HG02870 (cell line): ENCODE data around the gene ACADM.
"Not testable (repeated sequence)": the region's sequence is repeated elsewhere in the genome, so short reads cannot be mapped to it uniquely, and the experiment has no call there.

Experiments
- ATAC-seq: cut with Tn5 transposase; IDR thresholded peaks from one replicate; pipeline ENCODE4 v1.9.1; 2021; ENCODE audit warnings: mild to moderate bottlenecking, moderate library complexity; ENCODE audit not compliant: unreplicated experiment

ACADM gene

GRCh38 chr1:75791022-75791421 is 66.5 kb downstream of the ACADM start:
- ATAC-seq = no peak

- ATAC-seq = no peak
Observed at GRCh38 chr1:75792091-75792490, 67.6 kb downstream of the ACADM start.

- no peak for ATAC-seq
Observed at GRCh38 chr1:75794382-75794781, 69.9 kb downstream of the ACADM start.

DNA sequence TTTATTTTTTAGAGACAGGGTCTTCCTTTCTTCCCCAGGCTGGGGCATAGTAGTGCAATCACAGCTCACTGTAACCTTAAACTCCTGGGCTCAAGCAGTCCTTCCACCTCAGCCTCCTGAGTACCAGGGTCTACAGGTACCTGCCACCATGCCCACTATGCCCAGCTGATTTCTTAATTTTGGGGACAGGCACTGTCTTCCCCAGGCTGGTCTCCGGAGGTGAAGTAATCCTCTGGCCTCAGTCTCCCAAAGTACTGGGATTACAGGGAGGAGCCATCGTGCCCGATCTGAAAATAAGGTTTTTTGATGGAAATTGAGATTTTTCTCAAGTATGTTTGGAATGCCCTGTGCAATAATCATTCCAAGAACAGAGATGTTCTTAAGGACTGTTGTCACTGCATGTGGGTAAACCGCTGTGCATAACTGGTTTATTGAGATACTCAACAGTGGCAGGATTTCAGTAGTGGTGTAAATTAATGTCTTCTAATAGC is 71.2 kb downstream of the ACADM start:
- no peak for ATAC-seq

- no peak for ATAC-seq
Observed at GRCh38 chr1:75796376-75797272, 72.1 kb downstream of the ACADM start, which contains the start of gene MSH4. Gene MSH4 (plus strand): TSS chr1:75796882. CDS start chr1:75796986, 104 bp downstream.

GRCh38 chr1:75797273-75797588 is 72.7 kb downstream of the ACADM start:
- ATAC-seq = no peak

DNA sequence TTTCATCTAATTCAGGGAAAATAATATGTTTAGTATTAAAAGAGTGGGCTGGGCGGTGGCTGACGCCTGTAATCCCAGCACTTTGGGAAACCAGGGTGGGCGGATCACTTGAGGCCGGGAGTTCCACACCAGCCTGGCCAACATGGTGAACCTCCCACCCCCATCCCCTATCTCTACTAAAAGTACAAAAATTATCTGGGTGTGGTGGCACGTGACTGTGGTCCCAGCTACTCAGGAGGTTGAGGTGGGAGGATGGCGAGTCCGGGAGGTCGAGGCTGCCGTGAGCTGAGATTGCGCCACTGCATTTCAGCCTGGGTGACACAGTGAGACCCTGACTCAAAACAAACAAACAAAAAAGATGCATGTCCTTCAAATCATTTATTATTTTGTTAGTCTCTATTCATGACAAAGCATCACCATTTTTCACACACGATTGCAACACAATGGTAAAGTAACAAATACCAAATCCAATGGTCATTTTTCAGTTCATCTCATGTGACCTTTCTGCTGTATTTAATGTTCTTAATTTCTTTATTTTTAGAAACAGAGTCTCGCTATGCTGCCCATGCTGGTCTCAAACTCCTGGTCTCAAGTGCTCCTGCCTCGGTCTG is 73.2 kb downstream of the ACADM start:
- no peak for ATAC-seq

- not testable (repeated sequence) for ATAC-seq
Observed at GRCh38 chr1:75801480-75801879, 77.0 kb downstream of the ACADM start.

GRCh38 chr1:75808921-75809320 is 84.4 kb downstream of the ACADM start:
- no peak for ATAC-seq

- ATAC-seq = not testable (repeated sequence)
Observed at GRCh38 chr1:75810113-75810512, 85.6 kb downstream of the ACADM start.

DNA sequence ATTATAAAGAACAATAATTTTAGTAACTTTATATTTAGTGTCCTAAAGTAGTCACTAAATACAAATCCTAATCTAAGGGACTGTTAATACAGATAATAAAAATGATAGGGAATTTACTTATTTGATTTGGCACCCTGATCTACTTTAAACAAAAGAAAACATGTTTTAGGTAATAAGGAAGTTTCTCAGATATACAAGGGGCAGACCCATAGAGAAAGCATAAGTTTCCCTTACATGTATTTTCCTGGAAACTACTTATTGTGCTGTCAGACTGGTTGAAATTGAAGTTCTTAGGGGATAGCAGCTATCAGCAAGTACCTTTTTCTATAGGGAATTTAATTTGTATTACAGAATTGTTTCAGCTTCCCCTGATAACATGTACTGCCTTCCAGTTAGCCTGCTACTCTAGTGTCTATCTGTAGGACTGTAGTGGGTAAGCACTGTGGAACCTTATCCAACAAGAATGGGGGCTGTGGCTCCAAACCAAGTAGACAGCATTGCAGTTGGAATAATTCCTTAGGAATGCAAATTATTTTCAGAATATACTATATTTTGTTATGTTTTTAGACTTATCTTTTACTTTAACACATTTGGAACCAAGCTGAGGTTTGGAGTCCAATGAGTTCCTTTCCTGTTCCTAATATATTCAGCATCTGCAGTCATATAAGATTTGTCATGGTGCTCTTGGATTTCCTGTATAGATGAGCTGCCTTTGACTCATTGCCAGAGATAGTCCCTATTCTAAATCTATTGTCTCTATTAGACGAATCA is 86.9 kb downstream of the ACADM start:
- ATAC-seq = no peak

DNA sequence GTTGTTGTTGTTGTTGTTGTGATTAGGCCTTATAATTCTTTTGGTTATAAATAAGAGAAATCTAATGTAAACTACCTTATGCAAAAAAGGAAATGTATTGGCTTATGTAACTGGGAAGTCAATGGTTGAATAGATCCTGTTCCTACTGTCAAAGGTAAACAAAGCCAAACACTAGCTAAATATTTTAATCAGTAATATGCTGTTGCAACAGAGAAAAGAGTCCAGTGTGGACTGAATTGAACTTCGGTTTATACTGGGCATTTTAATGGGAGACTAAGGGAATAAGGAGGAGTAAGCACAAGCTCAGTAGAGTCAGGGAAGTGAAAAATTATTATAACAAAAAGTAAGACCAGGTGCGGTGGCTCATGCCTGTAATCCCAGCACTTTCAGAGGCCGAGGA is 87.6 kb downstream of the ACADM start:
- ATAC-seq = no peak
